ENCODE results near the gene ARL3. TPM values are rescaled to one million over a fixed set of nuclear protein-coding genes. Genes with fewer than 3 reads are reported as not detected.
"Not testable (repeated sequence)": the region's sequence is repeated elsewhere in the genome, so short reads cannot be mapped to it uniquely, and the experiment has no call there.

The ARL3 gene
- polyA plus RNA-seq, 5 donors, result 20.5 to 23.5 (median 22.6) TPM

GRCh38 chr10:102675011-102675665 is 39.1 kb downstream of the ARL3 start:
- DNase-seq, result no peak

DNA sequence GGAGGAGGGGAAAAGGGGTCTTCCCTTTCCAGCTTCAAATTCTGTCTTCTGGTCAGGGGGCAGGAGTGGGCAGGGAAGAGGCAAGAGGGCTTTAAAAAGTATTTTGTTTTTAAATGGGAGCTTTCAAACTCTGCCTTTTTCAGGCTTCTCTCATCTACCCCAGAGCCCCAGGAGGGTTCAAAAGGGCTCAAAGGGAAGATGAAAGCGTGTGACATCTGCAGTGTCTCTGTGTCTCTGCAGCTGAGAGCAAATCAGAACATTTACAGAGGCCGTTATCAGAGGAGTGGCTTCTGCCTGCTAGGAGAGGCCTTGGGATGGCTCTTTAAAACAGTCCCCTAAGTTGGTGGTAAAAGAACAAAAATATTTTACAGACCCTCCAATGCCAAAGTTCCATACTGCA is 39.6 kb downstream of the ARL3 start:
- DNase-seq, result no peak

- peak; percentile 65 to 67 for DNase-seq
Measured at GRCh38 chr10:102673819-102674511, 40.2 kb downstream of the ARL3 start.

GRCh38 chr10:102673236-102673818 is 40.9 kb downstream of the ARL3 start:
- no peak for DNase-seq

DNA sequence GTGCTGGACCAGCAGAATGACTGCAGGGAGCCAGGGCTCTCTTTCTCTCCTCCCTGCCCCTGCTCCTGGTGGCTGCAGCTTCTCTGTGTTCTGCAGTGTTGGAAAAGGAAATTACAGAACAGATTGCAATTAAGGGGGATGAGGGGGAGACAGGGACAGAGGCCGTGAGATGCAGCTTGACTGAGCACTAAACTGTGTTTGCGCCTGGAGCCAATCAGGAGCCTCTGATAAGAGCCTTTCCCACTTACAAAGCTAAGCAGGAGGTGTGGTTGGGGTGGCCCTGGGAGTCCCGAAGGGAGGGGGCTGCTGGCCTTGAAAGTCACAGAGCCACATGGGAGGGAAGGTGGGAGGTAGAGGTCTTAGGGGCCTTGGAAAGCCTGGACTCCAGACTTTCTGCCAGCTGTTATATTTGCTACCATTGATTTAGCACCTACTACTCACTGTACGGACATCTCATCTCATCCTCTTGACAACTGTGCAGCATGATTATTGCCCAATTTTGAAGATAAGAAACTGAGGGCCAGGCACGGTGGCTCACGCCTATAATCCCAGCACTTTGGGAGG is 43.2 kb downstream of the ARL3 start:
- no peak for DNase-seq

GRCh38 chr10:102670065-102670670 is 44.0 kb downstream of the ARL3 start:
- no peak for DNase-seq

GRCh38 chr10:102669206-102670064 is 44.8 kb downstream of the ARL3 start:
- DNase-seq, result no peak

DNA sequence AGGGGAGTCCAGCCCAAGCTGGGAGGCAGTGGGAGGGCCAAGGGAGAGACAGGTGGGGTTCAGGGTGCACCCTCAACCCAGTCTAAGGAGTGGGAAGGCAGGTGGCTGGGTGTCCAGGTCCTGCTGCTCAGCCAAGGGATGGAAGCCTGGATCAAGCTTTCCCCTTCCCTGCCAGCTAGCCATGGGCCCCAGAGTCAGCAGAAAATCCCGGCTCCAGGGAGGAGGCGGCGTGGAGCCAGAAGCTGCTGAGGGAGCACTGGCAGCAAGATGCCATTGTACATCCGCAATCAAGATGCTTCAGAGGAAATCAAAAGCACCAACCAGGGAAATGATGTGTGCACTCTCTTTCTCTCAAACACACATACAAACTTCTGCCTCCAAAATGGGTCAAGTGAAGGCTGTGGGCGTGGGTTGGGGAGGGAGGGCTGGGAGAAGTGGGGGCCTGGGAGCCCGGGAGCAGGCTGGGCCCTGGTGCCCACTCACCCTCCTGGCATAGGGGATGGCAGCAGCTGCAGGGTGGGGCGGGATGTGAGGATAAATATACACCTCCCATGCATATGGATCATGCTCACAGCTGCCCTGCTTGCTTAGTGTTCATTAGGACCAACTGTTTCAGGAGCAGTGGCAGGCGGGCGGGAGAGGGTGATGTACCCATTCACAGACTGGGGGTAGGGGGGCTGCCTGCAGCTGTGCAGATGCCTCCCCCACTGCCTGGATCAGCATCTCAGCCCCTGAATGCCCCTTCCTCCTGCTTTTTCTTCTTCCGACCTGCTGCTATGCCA is 45.7 kb downstream of the ARL3 start:
- no peak for DNase-seq

DNA sequence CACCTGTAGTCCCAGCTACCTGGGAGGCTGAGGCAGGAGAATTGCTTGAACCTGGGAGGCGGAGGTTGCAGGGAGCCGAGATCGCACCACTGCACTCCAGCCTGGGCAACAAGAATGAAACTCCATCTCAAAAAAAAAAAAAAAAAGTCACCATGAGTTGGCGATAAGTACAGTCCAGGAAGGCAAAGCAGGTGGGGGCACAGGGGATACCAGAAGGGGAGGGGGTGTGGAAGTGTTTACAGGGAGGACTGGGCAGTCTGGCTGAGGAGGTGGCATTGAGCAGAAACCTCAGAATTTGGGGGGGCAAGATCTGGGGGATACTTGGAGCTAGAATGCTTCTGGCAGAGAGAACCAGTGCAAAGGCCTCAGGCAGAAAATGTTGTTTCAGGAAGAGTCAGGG is 46.8 kb downstream of the ARL3 start:
- not testable (repeated sequence) for DNase-seq

GRCh38 chr10:102665904-102666509 is 48.2 kb downstream of the ARL3 start:
- DNase-seq, result no peak

DNA sequence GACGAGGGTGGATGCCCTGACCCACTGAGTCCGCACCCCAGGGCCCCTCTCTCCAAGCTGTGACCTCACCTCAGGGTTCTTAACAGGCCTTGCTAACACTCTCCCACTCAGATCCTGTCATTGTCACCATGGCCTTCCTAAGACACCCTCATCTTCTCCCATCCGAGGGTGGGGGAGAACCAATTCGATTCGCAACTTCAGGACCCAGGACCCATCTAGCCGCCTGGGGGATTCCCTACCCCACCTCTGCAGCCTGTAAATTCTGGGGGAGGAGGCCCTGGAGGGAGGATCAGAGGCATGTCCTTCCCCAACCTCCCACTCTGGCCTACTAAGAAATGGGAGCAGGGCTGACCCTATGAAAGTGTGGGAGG is 52.6 kb downstream of the ARL3 start:
- no peak for DNase-seq

DNA sequence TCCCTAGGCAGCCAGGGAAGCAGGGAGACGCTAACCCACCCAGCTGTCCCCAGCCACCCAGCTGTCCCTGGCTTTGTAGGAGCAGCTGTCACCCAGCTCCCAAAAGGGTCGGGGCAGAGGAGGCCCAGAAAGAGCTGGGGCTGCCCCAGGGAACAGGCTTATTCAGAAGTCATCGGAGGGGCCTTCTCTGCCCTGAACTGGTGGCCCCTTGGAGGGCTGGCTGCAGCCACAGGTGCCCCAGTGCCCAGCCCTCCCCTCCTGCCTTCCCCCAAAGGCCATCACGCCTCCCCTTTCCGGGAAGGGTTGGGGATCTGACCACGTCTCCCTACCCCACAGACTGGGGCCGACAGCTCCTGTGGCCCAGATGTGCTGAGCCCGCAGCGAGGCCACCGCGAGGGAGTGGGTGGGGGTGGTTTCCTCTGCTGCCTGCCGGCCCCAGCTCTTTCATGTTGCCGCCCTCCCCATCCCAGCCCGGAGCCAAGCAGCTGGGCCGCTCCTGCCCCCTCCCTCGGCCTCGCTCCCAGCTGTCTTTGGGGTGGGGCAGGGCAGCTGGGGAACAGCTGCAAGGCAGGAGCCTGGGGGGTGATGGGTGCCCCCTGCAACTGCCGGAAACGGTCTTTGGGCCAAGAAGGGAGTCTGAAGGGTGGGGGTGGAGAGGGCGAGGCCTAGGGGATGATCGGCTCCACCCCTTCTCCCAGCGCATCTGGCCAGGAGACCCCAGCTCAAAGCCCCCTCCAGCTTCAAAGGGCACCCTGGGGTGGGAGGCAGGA is 53.1 kb downstream of the ARL3 start:
- DNase-seq, result peak; percentile 62 to 78

- DNase-seq, result no peak
Measured at GRCh38 chr10:102658802-102659201, 55.4 kb downstream of the ARL3 start.

DNA sequence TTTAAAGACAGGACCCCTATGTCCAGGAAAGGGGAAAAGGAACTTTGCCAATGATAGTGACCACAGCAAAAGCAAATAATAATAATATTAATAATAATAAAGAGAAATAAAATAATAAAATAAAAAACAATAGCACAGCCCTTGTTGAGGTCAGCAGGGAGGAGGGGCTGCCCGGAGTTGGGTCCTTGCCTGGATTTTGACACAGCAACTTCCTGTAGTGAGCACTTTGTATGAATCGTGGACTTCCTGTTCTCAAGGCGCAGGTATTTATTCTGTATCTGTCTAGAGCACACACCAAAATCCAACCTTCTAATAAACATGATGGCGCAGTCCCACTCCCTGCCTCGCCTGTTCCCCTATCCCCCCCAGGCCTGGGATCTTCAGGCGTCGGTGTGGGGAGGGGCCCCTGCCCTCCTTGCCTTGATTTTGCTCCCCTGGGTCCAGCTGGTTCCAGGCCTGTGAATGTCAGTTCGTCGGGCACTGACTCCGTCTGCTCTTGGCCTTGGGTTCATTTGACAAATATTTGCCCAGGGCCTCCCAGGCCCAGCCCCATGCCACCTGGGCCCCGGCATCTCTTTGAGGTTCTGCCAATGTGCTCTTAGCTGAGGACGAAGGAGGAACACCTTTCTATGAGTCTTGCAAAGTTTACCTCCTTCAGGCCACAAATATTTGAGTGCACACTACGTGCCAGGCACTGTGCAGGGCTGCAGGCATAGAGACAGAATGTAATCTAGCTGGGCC is 56.0 kb downstream of the ARL3 start:
- DNase-seq, result peak in 1 of 2 donors; percentile 60

GRCh38 chr10:102657451-102657850 is 56.7 kb downstream of the ARL3 start:
- no peak for DNase-seq

DNA sequence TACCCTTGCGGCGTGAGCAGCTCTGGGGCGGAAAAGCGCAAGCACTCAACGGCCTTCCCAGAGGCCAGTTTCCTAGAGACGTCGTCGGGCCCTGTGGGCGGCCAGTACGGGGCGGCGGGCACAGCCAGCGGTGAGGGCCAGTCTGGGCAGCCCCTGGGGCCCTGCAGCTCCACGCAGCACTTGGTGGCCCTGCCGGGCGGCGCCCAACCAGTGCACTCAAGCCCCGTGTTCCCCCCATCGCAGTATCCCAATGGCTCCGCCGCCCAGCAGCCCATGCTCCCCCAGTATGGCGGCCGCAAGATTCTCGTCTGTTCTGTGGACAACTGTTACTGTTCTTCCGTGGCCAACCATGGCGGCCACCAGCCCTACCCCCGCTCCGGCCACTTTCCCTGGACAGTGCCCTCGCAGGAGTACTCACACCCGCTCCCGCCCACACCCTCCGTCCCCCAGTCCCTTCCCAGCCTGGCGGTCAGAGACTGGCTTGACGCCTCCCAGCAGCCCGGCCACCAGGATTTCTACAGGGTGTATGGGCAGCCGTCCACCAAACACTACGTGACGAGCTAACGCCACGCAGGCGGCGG is 57.3 kb downstream of the ARL3 start:
- no peak for DNase-seq

- no peak for DNase-seq
Measured at GRCh38 chr10:102656026-102656425, 58.2 kb downstream of the ARL3 start.

DNA sequence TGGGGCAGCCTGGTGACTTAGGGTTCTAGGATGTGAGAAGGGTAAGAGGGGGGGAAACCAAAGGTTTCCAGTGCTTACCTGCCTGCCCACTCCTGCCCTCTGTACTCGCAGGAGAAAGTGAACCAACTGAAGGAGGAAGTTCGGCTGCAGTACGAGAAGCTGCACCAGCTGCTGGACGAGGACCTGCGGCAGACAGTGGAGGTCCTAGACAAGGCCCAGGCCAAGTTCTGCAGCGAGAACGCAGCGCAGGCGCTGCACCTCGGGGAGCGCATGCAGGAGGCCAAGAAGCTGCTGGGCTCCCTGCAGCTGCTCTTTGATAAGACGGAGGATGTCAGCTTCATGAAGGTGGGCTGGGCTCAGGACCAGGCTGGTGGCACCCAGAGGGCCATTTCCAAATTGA is 59.2 kb downstream of the ARL3 start:
- no peak for DNase-seq
